NCI-H2227 (cell line): ENCODE measurements around the gene DHX38.

Experiments used
- DNase-seq: peaks from one replicate; lab custom pipeline; 2025; ENCODE audit not compliant: unreplicated experiment; lab: John Stamatoyannopoulos, UW

Gene DHX38

GRCh38 chr16:72083778-72084404 is 9.8 kb upstream of the DHX38 start:
- no peak for DNase-seq

GRCh38 chr16:72084445-72084844 is 9.2 kb upstream of the DHX38 start:
- DNase-seq: no peak

GRCh38 chr16:72085002-72085401 is 8.6 kb upstream of the DHX38 start:
- DNase-seq: no peak

GRCh38 chr16:72091217-72091616 is 2.4 kb upstream of the DHX38 start:
- no peak for DNase-seq

- DNase-seq: peak; percentile 27
Measured at GRCh38 chr16:72092832-72093447, 707 bp upstream of the DHX38 start.

- peak; percentile 24 for DNase-seq
Measured at GRCh38 chr16:72094266-72094610, 591 bp downstream of the DHX38 start.

- no peak for DNase-seq
Measured at GRCh38 chr16:72098936-72099335, 5.3 kb downstream of the DHX38 start.

GRCh38 chr16:72099377-72099818 is 5.8 kb downstream of the DHX38 start:
- peak; percentile 60 for DNase-seq

- DNase-seq: no peak
Measured at GRCh38 chr16:72101195-72101594, 7.5 kb downstream of the DHX38 start.

- DNase-seq: no peak
Measured at GRCh38 chr16:72104905-72105304, 11.3 kb downstream of the DHX38 start.

GRCh38 chr16:72105978-72106377 is 12.3 kb downstream of the DHX38 start:
- DNase-seq: no peak

GRCh38 chr16:72107371-72107770 is 13.7 kb downstream of the DHX38 start:
- no peak for DNase-seq

- DNase-seq: no peak
Measured at GRCh38 chr16:72108353-72109102, 14.9 kb downstream of the DHX38 start.

GRCh38 chr16:72109300-72109699 is 15.7 kb downstream of the DHX38 start:
- DNase-seq: no peak

- no peak for DNase-seq
Measured at GRCh38 chr16:72109966-72110530, 16.4 kb downstream of the DHX38 start.

- DNase-seq: no peak
Measured at GRCh38 chr16:72110662-72111615, 17.3 kb downstream of the DHX38 start.

- DNase-seq: no peak
Measured at GRCh38 chr16:72111657-72112451, 18.2 kb downstream of the DHX38 start.

- DNase-seq: no peak
Measured at GRCh38 chr16:72112452-72112792, 18.8 kb downstream of the DHX38 start.

GRCh38 chr16:72112906-72113615 is 19.4 kb downstream of the DHX38 start:
- no peak for DNase-seq

GRCh38 chr16:72113616-72113945 is 19.9 kb downstream of the DHX38 start:
- no peak for DNase-seq
